HepG2 (cell line): ENCODE data around the gene LHPP. TPM values are rescaled to one million over a fixed set of nuclear protein-coding genes. Genes with fewer than 3 reads are reported as not detected.

Experiments
- ATAC-seq: fragments of 200-7000 bp; cut with Tn5 transposase; 3 replicates; pipeline ENCODE4 v1.9.1; 2020; ENCODE audit warnings: mild to moderate bottlenecking, moderate library complexity
- BruUV-seq: library from RNA; stranded (reverse); fragments of 400-500 nt; replicated peaks from 2 replicates; lab custom pipeline; 2021; lab: Mats Ljungman, UMichigan
- CTCF ChIA-PET: fragments of 300-600 bp; formaldehyde crosslinking; extraction: SDS; loops from one replicate; lab custom pipeline; 2021; ENCODE audit warnings: low total read pairs, inconsistent platforms, low intra/inter-chr PET ratio; lab: Yijun Ruan, JAX
- POLR2A ChIA-PET: fragments of 350-600 bp; sonication (Branson Sonifier 250); formaldehyde crosslinking; loops from one replicate; lab custom pipeline; 2020; ENCODE audit warnings: antibody characterized with exemption, inconsistent platforms; lab: Yijun Ruan, JAX
- DNase-seq: peaks from one replicate; pipeline ENCODE4 v3.0.0-alpha.2; 2015; ENCODE audit warnings: low spot score
- FAIRE-seq: peaks from 3 replicates; lab custom pipeline; 2011; peaks lifted over from hg19 to GRCh38; lab: Jason Lieb, UNC
- H2AFZ ChIP-seq: one replicate; pipeline ENCODE4 v1.6.1; 2011; ENCODE audit warnings: low read length, inconsistent platforms
- H3K27ac ChIP-seq: fragments of 300-600 bp; 3 replicates; pipeline ENCODE4 v1.8.0; 2011; ENCODE audit warnings: mixed run types, mild to moderate bottlenecking, mixed read lengths, low read length, inconsistent platforms; ENCODE audit not compliant: insufficient read depth; ENCODE audit errors: extremely low read length
- H3K27me3 ChIP-seq, 2 experiments: fragments of 200-600 bp in 1 of 2; 2 replicates in 1 of 2; 3 replicates in 1 of 2; pipeline versions ENCODE4 v1.6.0 to v1.8.0; 2011; ENCODE audit warnings: low read length in 2 of 2, mild to moderate bottlenecking in 2 of 2, moderate library complexity in 2 of 2, inconsistent platforms in 1 of 2; ENCODE audit not compliant: insufficient read depth in 2 of 2, control insufficient read depth in 1 of 2
- H3K36me3 ChIP-seq, 2 experiments: fragments of 200-600 bp in 1 of 2; replicated peaks in 1 of 2; 2 replicates in 1 of 2; 3 replicates in 1 of 2; pipeline versions ENCODE4 v1.5.1 to v1.8.0; 2011; ENCODE audit warnings: low read length in 2 of 2, inconsistent platforms in 1 of 2; ENCODE audit not compliant: insufficient read depth in 2 of 2, control insufficient read depth in 1 of 2
- H3K4me1 ChIP-seq: 2 replicates; pipeline ENCODE4 v1.5.1; 2012; ENCODE audit warnings: low read length, inconsistent platforms; ENCODE audit not compliant: insufficient read depth
- H3K4me2 ChIP-seq: 2 replicates; pipeline ENCODE4 v1.6.0; 2011; ENCODE audit warnings: low read depth, low read length, inconsistent platforms
- H3K4me3 ChIP-seq, 3 experiments: fragments of 200-600 bp in 1 of 3; sonication (generic), shearing (Covaris generic) in 1 of 3; replicated peaks in 1 of 3; 2 replicates each; pipeline ENCODE4 v1.5.1; 2011 to 2016; ENCODE audit warnings: low read length in 3 of 3, inconsistent platforms in 2 of 3, low read depth in 2 of 3, mild to moderate bottlenecking in 2 of 3, control low read depth in 1 of 3, mixed read lengths in 1 of 3; ENCODE audit not compliant: insufficient read depth in 1 of 3
- H3K79me2 ChIP-seq: one replicate; pipeline ENCODE4 v1.6.1; 2011; ENCODE audit warnings: low read length, inconsistent platforms; ENCODE audit not compliant: insufficient read depth
- H3K9ac ChIP-seq: 2 replicates; pipeline ENCODE4 v1.6.0; 2011; ENCODE audit warnings: mild to moderate bottlenecking, low read depth, low read length, inconsistent platforms; ENCODE audit not compliant: insufficient read depth
- H3K9me3 ChIP-seq: 2 replicates; pipeline ENCODE4 v1.5.1; 2012; ENCODE audit warnings: mild to moderate bottlenecking, low read length
- H4K20me1 ChIP-seq: 2 replicates; pipeline ENCODE4 v1.6.0; 2011; ENCODE audit warnings: inconsistent platforms, mild to moderate bottlenecking, low read length, moderate library complexity; ENCODE audit not compliant: insufficient read depth
- GABPA ChIP-seq, 2 experiments: IDR thresholded peaks; 2 replicates each; pipeline ENCODE4 v1.6.1; 2011 to 2016; ENCODE audit warnings: low read depth in 2 of 2, low read length in 1 of 2, missing biosample characterization in 1 of 2, missing genetic modification characterization in 1 of 2
- KAT2B ChIP-seq: fragments of 150-350 bp; IDR thresholded peaks from 2 replicates; pipeline ENCODE4 v1.6.1; 2014; ENCODE audit warnings: low read depth, low read length, borderline replicate concordance
- KLF11 ChIP-seq: IDR thresholded peaks from 2 replicates; pipeline ENCODE4 v1.6.1; 2016; ENCODE audit warnings: missing compliant biosample characterization
- KLF16 ChIP-seq, 2 experiments: sonication (generic) in 1 of 2; formaldehyde crosslinking in 1 of 2; IDR thresholded peaks; 2 replicates each; pipeline versions ENCODE4 v1.6.1 to v1.8.0; 2016 to 2023; ENCODE audit warnings: missing genetic modification reagents in 2 of 2, missing compliant biosample characterization in 1 of 2
- SMAD1 ChIP-seq: sonication (generic); formaldehyde crosslinking; IDR thresholded peaks from 2 replicates; pipeline ENCODE4 v1.4.0; 2020; ENCODE audit warnings: missing genetic modification reagents, low read depth, mild to moderate bottlenecking, borderline replicate concordance
- THAP11 ChIP-seq: IDR thresholded peaks from 2 replicates; pipeline ENCODE4 v1.6.1; 2016; ENCODE audit warnings: missing biosample characterization, missing genetic modification reagents
- XBP1 ChIP-seq: sonication (generic); formaldehyde crosslinking; IDR thresholded peaks from 2 replicates; pipeline ENCODE4 v1.5.0; 2020; ENCODE audit warnings: missing genetic modification reagents
- ZNF451 ChIP-seq: sonication (generic); formaldehyde crosslinking; IDR thresholded peaks from 2 replicates; pipeline ENCODE4 v1.5.0; 2020; ENCODE audit warnings: mild to moderate bottlenecking, missing genetic modification reagents
- ZNF605 ChIP-seq: sonication (generic); formaldehyde crosslinking; IDR thresholded peaks from 2 replicates; pipeline ENCODE4 v1.8.0; 2022; ENCODE audit warnings: mild to moderate bottlenecking, missing genetic modification reagents
- WGBS: methylation state at CpG from one replicate; pipeline ENCODE4 v1.1.6; 2017; ENCODE audit warnings: low lambda C conversion rate; 5-methylcytosine and 5-hydroxymethylcytosine counted together
- in situ Hi-C: cut with HindIII; loops from 2 replicates; pipeline ENCODE4 v1.10.0; 2017; ENCODE audit warnings: low pct_unique_long_range_greater_than_20kb; ENCODE audit not compliant: extremely low pct_ligation_motif_present
- intact Hi-C: fragments of 100-400 bp; cut with micrococcal nuclease; formaldehyde crosslinking; loops from one replicate; pipeline ENCODE4 v1.10.0; 2022; ENCODE audit not compliant: unreplicated experiment
- polyA plus RNA-seq, 8 experiments: library from polyadenylated mRNA; depleted of rRNA in 3 of 8; stranded (reverse) in 7 of 8; unstranded in 1 of 8; fragments of >200 nt; fragmentation: Illumina TruSeq in 4 of 8; extraction: Trizol in 4 of 8; gene quantifications; 2 replicates each; pipeline versions ENCODE4 v1.2.1 to v1.2.3, GENCODE V29; 2011 to 2016; ENCODE audit warnings: low read depth in 4 of 8, missing spikeins in 1 of 8, mixed read lengths in 1 of 8; ENCODE audit not compliant: insufficient read depth in 1 of 8
- total RNA-seq, 5 experiments: library from RNA; depleted of rRNA; stranded (reverse); fragments of >200 nt; fragmentation: Illumina TruSeq; extraction: Trizol; gene quantifications; 2 replicates each; pipeline ENCODE4 v1.2.3, GENCODE V29; 2016; ENCODE audit warnings: low read depth in 1 of 5

LHPP gene
- total and polyA plus RNA-seq, 2 of the 13 experiments (the other 11 are each of a cell fraction or from before 2014, with no cell fraction given): 5.2 to 13.1 TPM

DNA sequence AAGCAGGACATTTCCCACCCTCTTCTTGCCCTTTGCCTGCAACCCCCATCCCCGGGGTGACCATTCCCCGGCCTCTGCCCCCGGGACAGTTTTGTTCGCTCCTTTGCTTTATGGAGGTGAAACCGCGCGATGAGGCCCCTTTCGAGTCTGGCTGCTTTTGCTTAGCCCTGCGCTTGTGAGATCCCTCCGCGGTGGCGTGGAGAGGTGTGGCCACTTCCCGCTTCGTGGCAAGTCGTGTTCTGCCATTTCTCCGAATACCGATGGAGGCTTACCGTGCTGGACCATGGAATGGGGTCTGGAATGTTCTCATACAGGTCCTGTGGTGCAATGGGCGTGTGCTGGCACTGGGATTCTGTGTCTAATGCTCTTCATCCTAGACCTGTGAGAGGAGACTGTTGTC, 106.7 kb downstream of the LHPP start:
- ChIA-PET POLR2A (no interaction called here), CTCF (no interaction called here)
- H4K20me1 ChIP-seq: no peaks in the 10 kb centered on the region
- H3K9me3 ChIP-seq: no peaks in the 10 kb centered on the region
- H3K27ac ChIP-seq: no peak overlapping the region
- peaks cover 0 to 11% of the 10 kb centered on the region in 2 experiments; a peak in 1 of 5 replicates for H3K27me3 ChIP-seq
- DNase-seq (no peak), ATAC-seq (no peak), FAIRE-seq (no peak)
- intact Hi-C loops: no loop called here
- WGBS: 88% methylated on average over 18 of the region's 19 CpGs
- H3K79me2 ChIP-seq: no peaks in the 10 kb centered on the region
- in situ Hi-C loops: no loop called here
- H3K36me3 ChIP-seq: no peaks in the 10 kb centered on the region
- H2AFZ ChIP-seq: no peak overlapping the region
- no TSS peak for BruUV-seq
- no peak overlapping the region for H3K9ac ChIP-seq
- peaks cover 20% of the 10 kb centered on the region for H3K4me1 ChIP-seq
- TF ChIP-seq KLF16 (CRISPR knock-in tag; IDR thresholded peaks at IDR 0.05): no peak
- no peak for TF ChIP-seq THAP11 (CRISPR knock-in tag)
- TF ChIP-seq KLF11 (CRISPR knock-in tag): no peak
- TF ChIP-seq SMAD1 (CRISPR knock-in tag): no peak
- no peak for TF ChIP-seq GABPA (IDR thresholded peaks at IDR 0.05; ENCODE audit: low read depth, low read length)
- no peak for TF ChIP-seq GABPA (CRISPR knock-in tag; IDR thresholded peaks at IDR 0.05; ENCODE audit: low read depth)
- TF ChIP-seq ZNF605 (CRISPR knock-in tag): no peak
- TF ChIP-seq ZNF451 (CRISPR knock-in tag): no peak
- TF ChIP-seq KAT2B: no peak
- no peak for TF ChIP-seq XBP1
- TF ChIP-seq, all 625 proteins: peak for 0
- Histone ChIP-seq H3K4me3 (no peak overlapping the region), H3K4me2 (no peak overlapping the region)
